Posterior cingulate gyrus (tissue), 11 donors: ENCODE data around the gene BTN2A1.
A peak's percentile ranks its signal among the peaks of the same experiment; 100 is the strongest.
"Not testable (repeated sequence)": the region's sequence is repeated elsewhere in the genome, so short reads cannot be mapped to it uniquely, and the experiment has no call there.

Experiments used
- DNase-seq, 10 donors: peaks; one replicate each; pipeline versions ENCODE4 v3.0.0 to v3.0.0-alpha.2; 2020 to 2021; ENCODE audit warnings: mixed read lengths in 3 of 10
- intact Hi-C: fragments of 100-400 bp; cut with DNase I; formaldehyde crosslinking; loops from one replicate; pipeline ENCODE4 v1.15.1; 2023

BTN2A1 gene

DNA sequence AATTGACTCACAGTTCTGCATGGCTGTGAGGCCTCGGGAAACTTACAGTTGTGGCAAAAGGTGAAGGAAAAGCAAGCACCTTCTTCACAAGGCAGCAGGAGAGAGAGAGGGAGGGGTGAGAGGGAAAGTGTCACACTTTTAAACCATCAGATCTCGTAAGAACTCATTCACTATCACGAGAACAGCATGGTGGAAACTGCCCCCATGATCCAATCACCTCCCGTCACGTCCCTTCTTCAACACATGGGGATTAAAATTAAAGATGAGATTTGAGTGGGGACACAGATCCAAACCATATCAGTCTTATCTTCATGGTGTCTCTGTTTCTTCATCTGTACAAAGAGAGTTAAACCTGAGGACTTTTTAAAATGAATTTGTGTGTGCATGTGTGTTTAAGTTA is 28.6 kb downstream of the BTN2A1 start:
- intact Hi-C loops = no loop called here
- no peak for DNase-seq

- DNase-seq = no peak
- intact Hi-C loops = no loop called here
Observed at GRCh38 chr6:26487466-26487865, 29.7 kb downstream of the BTN2A1 start.

DNA sequence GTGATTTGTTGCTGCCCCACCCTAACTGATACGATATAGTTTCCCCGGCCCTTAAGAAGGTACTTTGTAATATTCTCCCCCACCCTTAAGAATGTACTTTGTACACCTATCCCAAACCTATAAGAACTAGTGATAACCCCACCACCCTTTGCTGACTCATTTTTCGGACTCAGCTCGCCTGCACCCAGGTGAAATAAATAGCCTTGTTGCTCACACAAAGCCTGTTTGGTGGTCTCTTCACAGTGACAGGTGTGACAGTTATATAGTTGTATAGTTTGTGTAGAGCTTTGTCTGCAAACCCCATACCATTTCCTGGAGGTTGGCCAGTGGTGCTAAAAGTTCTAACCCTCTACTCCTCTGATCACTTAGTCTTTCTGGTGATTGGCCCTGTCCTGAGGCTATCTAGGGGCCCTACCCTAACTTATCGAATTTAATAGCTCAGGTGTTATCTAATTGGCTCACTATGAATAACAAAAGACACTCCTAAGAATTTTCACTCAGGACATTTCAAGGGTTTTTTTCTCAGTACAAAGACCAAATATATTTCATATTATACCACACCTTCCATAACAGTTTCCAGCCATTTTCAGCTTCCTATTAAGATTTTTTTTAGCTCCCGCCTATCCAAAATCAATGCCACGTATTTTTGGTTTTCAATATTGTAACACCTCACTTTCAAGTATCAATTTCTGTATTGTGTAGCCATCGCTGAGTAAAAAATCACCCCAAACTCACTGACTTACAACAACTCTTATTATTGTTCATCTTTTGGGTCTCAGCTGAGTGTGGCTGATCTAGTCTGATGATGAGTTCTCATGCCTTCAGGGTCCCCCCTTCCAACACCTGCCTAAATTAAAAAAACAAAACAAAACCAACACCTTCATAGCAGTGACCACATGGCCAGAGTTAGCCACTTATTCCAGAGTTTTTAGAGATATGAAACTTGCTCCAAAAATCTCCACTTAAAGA is 32.5 kb downstream of the BTN2A1 start:
- intact Hi-C loops = no loop called here
- DNase-seq = no peak

- no peak for DNase-seq
- intact Hi-C loops = no loop called here
Observed at GRCh38 chr6:26491604-26492003, 33.8 kb downstream of the BTN2A1 start.

DNA sequence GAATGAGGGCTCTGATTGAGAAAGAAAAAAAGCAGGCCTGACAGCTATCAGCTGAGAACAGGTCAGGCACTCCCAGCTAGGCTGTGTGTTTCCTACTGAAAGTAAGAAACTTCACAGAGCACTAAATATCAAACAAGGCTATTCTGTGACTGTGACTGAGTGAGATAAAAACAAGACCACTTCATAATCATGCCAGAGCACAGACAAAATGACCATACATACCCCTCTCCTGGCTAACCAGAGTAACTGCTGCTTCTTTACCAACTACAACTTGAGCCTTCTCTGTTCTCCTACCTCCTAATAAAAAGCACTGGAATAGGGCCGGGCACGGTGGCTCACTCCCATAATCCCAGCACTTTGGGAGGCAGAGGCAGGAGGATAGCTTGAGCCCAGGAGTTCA is 35.5 kb downstream of the BTN2A1 start:
- intact Hi-C loops = no loop called here
- DNase-seq = no peak

GRCh38 chr6:26494117-26494516 is 36.4 kb downstream of the BTN2A1 start:
- intact Hi-C loops = no loop called here
- DNase-seq = no peak

GRCh38 chr6:26495281-26495680 is 37.5 kb downstream of the BTN2A1 start:
- no peak for DNase-seq
- intact Hi-C loops = no loop called here

DNA sequence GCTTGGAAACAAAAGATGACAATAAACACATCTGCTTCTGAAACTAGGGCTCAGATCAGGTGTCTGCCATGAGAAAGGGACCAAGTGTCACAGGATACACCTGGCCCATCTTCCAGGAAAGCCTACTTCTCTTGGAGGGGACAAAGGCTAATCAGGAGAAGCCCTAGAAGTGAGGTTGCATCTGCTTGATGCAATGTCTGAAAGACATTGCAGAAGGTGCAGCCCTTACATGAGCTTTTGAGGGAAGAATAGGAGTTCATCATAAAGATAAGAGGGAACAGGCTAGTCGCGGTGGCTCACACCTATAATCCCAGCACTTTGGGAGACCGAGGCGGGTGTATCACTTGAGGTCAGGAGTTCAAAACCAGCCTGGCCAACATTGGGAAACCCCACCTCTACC is 39.9 kb downstream of the BTN2A1 start:
- DNase-seq = no peak
- intact Hi-C loops = no loop called here

DNA sequence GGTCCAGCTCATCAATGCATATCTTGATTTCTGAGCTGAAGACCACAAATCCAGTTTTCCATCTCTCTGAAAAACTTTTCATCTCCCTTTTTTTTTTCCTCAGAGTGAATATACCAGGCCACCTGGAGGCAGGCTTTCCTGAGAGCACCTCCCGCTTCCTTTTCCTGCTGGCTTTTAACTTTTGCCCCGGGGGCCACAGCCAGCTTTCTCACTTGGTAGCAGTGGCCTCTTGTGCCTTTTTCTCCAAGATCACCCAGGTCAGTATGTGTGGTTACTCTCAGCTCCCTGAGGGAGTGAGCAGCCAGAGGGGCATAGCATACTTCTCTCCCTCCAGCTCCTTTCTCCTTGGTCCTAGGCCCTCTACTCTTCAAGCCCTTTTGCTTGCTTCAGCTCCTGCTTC is 42.3 kb downstream of the BTN2A1 start, which contains the start of gene BTN1A1:
TSS of gene BTN1A1 (plus strand) at position 202 of the 400 bp plus-strand sequence. CDS start 984 bp downstream, outside the sequence.
- intact Hi-C loops = no loop called here
- no peak for DNase-seq

DNA sequence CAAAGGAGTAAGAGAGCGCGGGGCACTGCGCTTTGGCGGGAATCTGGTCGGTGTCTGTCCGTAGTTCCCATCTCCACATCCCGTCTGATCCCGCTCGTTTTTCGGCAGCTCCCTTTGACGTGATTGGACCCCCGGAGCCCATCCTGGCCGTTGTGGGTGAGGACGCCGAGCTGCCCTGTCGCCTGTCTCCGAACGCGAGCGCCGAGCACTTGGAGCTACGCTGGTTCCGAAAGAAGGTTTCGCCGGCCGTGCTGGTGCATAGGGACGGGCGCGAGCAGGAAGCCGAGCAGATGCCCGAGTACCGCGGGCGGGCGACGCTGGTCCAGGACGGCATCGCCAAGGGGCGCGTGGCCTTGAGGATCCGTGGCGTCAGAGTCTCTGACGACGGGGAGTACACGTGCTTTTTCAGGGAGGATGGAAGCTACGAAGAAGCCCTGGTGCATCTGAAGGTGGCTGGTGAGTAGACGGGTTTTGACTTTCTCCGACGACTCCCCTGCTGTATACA is 43.8 kb downstream of the BTN2A1 start:
- peak in 7 of 10 donors; percentile 12 to 83 (median 33) for DNase-seq
- intact Hi-C loops = no loop called here

- DNase-seq = no peak
- intact Hi-C loops = no loop called here
Observed at GRCh38 chr6:26502165-26502564, 44.4 kb downstream of the BTN2A1 start.

DNA sequence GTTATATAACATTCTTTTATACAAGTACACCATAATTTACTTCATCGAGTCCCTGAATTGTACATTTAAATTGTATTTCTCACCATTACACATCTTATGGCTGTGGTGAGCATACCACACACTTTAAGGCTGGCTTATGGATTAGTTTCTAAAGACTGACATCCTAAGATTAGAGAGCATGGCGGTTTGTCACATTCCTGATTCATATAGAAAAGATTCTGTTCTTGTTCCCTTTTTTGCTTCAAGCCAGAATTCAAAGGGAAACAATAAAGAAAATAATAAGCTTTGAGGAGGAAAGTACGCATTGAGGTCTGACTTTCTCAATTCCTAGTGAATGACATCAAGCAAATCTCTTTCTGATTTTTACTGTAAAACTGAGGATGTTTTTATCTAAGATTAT is 44.9 kb downstream of the BTN2A1 start:
- intact Hi-C loops = no loop called here
- DNase-seq = no peak

DNA sequence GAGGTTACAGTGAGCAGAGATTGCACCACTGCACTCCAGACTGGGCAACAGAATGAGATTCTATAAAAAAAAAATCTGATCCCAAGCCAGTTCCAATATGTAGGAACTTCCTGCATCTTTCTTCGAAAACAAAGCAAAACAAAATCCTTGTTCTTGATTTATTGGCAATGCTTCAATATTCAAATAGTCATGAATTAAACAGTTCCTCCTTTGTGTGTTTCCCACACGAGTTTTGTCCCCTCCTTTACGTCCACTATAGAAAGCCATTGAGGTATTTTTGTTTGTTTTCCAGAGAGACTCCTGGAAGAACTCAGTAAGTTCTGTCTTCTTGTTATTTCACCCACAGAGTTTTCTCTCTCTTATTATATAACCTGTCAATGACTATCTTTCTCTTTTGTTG is 49.9 kb downstream of the BTN2A1 start:
- DNase-seq = no peak
- intact Hi-C loops = no loop called here

DNA sequence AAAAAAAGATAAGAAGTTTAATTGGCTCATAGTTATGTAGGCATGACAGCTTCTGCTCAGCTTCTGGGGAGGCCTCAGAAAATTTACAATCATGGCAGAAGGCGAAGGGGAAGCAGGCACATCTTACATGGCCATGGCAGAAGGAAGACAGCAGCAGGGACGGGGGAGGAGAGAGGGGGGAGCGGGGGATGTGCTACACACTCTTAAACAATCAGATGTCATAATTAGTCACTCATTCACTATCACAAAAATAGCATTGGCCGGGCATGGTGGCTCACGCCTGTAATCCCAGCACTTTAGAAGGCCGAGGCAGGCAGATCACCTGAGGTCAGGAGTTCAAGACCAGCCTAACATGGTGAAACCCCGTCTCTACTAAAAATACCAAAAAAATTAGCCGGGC is 53.3 kb downstream of the BTN2A1 start:
- intact Hi-C loops = not testable (repeated sequence)
- peak in 3 of 10 donors; percentile 20 to 77 (median 22) for DNase-seq

GRCh38 chr6:26514984-26515383 is 57.2 kb downstream of the BTN2A1 start:
- intact Hi-C loops = no loop called here

DNA sequence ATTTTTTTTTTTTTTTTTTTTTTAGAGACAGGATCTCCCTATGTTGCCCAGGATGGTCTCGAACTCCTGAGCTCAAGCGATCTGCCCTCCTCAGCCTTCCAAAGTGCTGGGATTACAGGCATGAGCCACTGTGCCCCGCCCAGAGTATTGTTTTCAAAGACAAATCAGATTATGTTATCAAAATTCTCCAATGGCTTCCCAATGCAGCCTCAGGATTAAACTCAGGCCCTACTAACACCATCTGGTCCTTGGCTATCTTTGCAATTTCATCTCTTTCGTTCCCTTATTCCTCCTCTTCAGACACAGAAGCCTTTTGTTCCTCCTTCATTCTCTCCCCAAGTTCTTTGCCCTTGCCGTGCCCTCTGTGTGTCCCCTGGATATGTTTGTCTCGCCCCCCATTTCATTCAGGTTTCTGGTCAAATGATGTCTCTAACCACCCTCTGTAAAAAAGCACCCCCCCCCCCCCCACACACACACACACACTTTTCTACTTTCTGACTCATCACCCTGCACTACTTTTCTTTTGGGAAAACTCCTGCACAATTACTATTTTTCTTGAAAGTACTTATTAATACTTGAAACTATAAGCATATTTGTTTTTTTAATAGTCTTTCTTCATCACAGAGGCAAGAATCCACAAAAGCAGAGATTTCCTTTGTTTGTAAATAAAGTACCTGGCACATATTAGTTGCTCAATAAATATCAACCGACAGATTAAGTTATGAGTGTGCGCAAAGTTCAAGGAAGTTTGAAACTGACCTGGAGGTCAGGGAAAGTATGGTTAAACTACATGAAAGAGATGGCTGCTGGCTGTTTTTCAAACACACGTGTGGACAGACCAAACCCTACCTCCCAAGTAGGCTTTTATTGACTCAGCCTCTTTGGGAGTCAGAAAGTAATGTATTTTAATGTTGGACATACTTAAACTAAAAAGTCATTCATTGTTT is 59.0 kb downstream of the BTN2A1 start:
- intact Hi-C loops = no loop called here

More at GRCh38 chr6:26514984-26515383, 57.2 kb downstream of the BTN2A1 start:
- no peak for DNase-seq

More for the DNA sequence above, 59.0 kb downstream of the BTN2A1 start:
- DNase-seq = no peak
